Keratinocyte (primary cell): ENCODE results near the gene ALDOB. TPM values are rescaled to one million over a fixed set of nuclear protein-coding genes. Genes with fewer than 3 reads are reported as not detected.
"Not testable (repeated sequence)": the region's sequence is repeated elsewhere in the genome, so short reads cannot be mapped to it uniquely, and the experiment has no call there.

Experiments used
- DNase-seq: peaks from one replicate; pipeline ENCODE4 v3.0.0-alpha.2; 2011; ENCODE audit warnings: low read depth, missing footprints, low spot score
- FAIRE-seq: peaks from 2 replicates; lab custom pipeline; 2011; peaks lifted over from hg19 to GRCh38; lab: Jason Lieb, UNC
- H2AFZ ChIP-seq: 2 replicates; pipeline ENCODE4 v1.6.0; 2012; ENCODE audit warnings: low read length, control low read depth, inconsistent platforms; ENCODE audit not compliant: control insufficient read depth
- H3K27ac ChIP-seq: 2 replicates; pipeline ENCODE4 v1.5.1; 2011; ENCODE audit warnings: low read length; ENCODE audit not compliant: control insufficient read depth, insufficient read depth
- H3K27me3 ChIP-seq: 3 replicates; pipeline ENCODE4 v1.6.0; 2011; ENCODE audit warnings: low read length; ENCODE audit not compliant: control insufficient read depth, insufficient read depth; ENCODE audit errors: extremely low read depth
- H3K36me3 ChIP-seq, 2 experiments: 2 replicates in 1 of 2; 3 replicates in 1 of 2; pipeline ENCODE4 v1.5.1; 2011; ENCODE audit warnings: low read length in 2 of 2, mild to moderate bottlenecking in 1 of 2; ENCODE audit not compliant: control insufficient read depth in 2 of 2, insufficient read depth in 2 of 2; ENCODE audit errors: extremely low read depth in 1 of 2
- H3K4me1 ChIP-seq: 3 replicates; pipeline ENCODE4 v1.5.1; 2011; ENCODE audit warnings: low read length; ENCODE audit not compliant: control insufficient read depth, insufficient read depth; ENCODE audit errors: extremely low read depth
- H3K4me2 ChIP-seq: 3 replicates; pipeline ENCODE4 v1.6.0; 2011; ENCODE audit warnings: low read depth, low read length; ENCODE audit not compliant: control insufficient read depth, insufficient read depth; ENCODE audit errors: extremely low read depth
- H3K4me3 ChIP-seq, 3 experiments: fragments of 200-600 bp in 1 of 3; sonication (generic) in 1 of 3; 2 replicates in 2 of 3; 3 replicates in 1 of 3; pipeline ENCODE4 v1.5.1; 2011 to 2016; ENCODE audit warnings: low read length in 3 of 3, mild to moderate bottlenecking in 3 of 3, control low read depth in 2 of 3, inconsistent platforms in 1 of 3, low read depth in 1 of 3, mixed read lengths in 1 of 3, mixed run types in 1 of 3, moderate library complexity in 1 of 3; ENCODE audit not compliant: control insufficient read depth in 2 of 3, insufficient read depth in 2 of 3; ENCODE audit errors: extremely low read depth in 1 of 3
- H3K79me2 ChIP-seq: 2 replicates; pipeline ENCODE4 v1.6.0; 2012; ENCODE audit warnings: low read length; ENCODE audit not compliant: control insufficient read depth, insufficient read depth
- H3K9ac ChIP-seq: 3 replicates; pipeline ENCODE4 v1.6.0; 2011; ENCODE audit warnings: low read length; ENCODE audit not compliant: control insufficient read depth, insufficient read depth; ENCODE audit errors: extremely low read depth
- H3K9me1 ChIP-seq: 3 replicates; pipeline ENCODE4 v1.6.0; 2011; ENCODE audit warnings: low read length; ENCODE audit not compliant: control insufficient read depth, insufficient read depth; ENCODE audit errors: extremely low read depth
- H3K9me3 ChIP-seq: 2 replicates; pipeline ENCODE4 v1.5.1; 2012; ENCODE audit warnings: low read depth, low read length; ENCODE audit not compliant: control insufficient read depth
- H4K20me1 ChIP-seq: 3 replicates; pipeline ENCODE4 v1.6.0; 2011; ENCODE audit warnings: low read length; ENCODE audit not compliant: control insufficient read depth, insufficient read depth; ENCODE audit errors: extremely low read depth
- EZH2 ChIP-seq: IDR thresholded peaks from one replicate; pipeline ENCODE4 v1.6.1; 2012; ENCODE audit warnings: inconsistent platforms, mild to moderate bottlenecking, low read length, moderate library complexity
- dilution Hi-C: fragments of 300-500 bp; cut with MboI; formaldehyde crosslinking; loops from one replicate; pipeline ENCODE4 v1.7.0; 2020; ENCODE audit warnings: low sequenced_read_pairs; ENCODE audit not compliant: extremely low pct_ligation_motif_present
- polyA plus RNA-seq, 5 experiments: library from polyadenylated mRNA; depleted of rRNA in 3 of 5; stranded (reverse) in 3 of 5; stranded (forward) in 1 of 5; unstranded in 1 of 5; fragments of >200 nt; gene quantifications; 1 replicate in 1 of 5; 2 replicates in 3 of 5; 3 replicates in 1 of 5; pipeline versions ENCODE4 v1.2.1 to v1.2.3, GENCODE V29; 2011 to 2012; ENCODE audit warnings: missing spikeins in 2 of 5, low read depth in 1 of 5, low replicate concordance in 1 of 5
- TF ChIP-seq, protein P1 (sequence below), 3 experiments: IDR thresholded peaks in 1 of 3; conservative IDR thresholded peaks in 1 of 3; optimal IDR thresholded peaks in 1 of 3; 2 replicates in 2 of 3; 3 replicates in 1 of 3; pipeline versions ENCODE3 to v1.5.1; 2011; ENCODE audit warnings: low read length in 3 of 3, mild to moderate bottlenecking in 3 of 3, moderate library complexity in 2 of 3, control low read depth in 1 of 3, inconsistent platforms in 1 of 3; ENCODE audit not compliant: insufficient read depth in 2 of 3; ENCODE audit errors: extremely low read depth in 1 of 3

Gene ALDOB
- polyA plus RNA-seq, 1 donor (not counting 4 experiments of a cell fraction or from before 2014, with no cell fraction given), result not detected

DNA sequence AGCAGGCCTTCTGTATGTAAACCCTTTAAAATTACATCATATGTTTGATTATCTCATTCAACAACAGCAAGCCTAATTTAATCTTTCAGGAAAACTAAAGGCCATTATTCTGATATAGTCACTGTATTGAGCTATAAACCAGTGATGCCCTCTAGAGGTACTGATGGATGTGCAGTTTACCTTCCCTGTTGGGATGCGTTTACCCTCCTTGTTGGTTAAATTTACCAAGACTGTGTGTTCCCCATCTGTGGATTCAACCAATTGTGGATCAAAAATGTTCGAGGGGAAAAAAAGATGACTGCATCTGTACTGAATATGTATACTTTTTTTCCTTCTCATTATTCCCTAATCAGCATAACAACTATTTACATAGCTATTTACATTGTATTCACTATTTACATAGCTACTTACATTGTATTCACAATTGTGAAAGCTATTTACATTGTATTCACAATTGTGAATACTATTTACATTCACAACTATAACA lies 47.0 kb downstream of the ALDOB start:
- no peaks in the 10 kb centered on the region for H4K20me1 ChIP-seq
- H3K4me2 ChIP-seq, result no peak overlapping the region
- TF ChIP-seq, protein P1, sequence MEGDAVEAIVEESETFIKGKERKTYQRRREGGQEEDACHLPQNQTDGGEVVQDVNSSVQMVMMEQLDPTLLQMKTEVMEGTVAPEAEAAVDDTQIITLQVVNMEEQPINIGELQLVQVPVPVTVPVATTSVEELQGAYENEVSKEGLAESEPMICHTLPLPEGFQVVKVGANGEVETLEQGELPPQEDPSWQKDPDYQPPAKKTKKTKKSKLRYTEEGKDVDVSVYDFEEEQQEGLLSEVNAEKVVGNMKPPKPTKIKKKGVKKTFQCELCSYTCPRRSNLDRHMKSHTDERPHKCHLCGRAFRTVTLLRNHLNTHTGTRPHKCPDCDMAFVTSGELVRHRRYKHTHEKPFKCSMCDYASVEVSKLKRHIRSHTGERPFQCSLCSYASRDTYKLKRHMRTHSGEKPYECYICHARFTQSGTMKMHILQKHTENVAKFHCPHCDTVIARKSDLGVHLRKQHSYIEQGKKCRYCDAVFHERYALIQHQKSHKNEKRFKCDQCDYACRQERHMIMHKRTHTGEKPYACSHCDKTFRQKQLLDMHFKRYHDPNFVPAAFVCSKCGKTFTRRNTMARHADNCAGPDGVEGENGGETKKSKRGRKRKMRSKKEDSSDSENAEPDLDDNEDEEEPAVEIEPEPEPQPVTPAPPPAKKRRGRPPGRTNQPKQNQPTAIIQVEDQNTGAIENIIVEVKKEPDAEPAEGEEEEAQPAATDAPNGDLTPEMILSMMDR (optimal IDR thresholded peaks at IDR 0.05 in 1 of 3, IDR thresholded peaks at IDR 0.05 in 1 of 3, conservative IDR thresholded peaks at IDR 0.05 in 1 of 3; ENCODE audit: extremely low read depth in 1 of 3, insufficient read depth in 2 of 3, low read length in 3 of 3), result peak; percentile 38 to 50 (median 44)
- no peak for TF ChIP-seq EZH2
- H2AFZ ChIP-seq, result no peak overlapping the region
- H3K9me1 ChIP-seq, result no peaks in the 10 kb centered on the region
- FAIRE-seq (peak; percentile 64), DNase-seq (no peak)
- peaks cover 0 to 5% of the 10 kb centered on the region in 2 experiments for H3K36me3 ChIP-seq
- peaks cover 24% of the 10 kb centered on the region for H3K79me2 ChIP-seq
- H3K9ac ChIP-seq, result no peak overlapping the region
- no peaks in the 10 kb centered on the region for H3K27me3 ChIP-seq
- no peak overlapping the region for H3K27ac ChIP-seq
- no peak overlapping the region for H3K4me3 ChIP-seq
- no peaks in the 10 kb centered on the region for H3K4me1 ChIP-seq
- H3K9me3 ChIP-seq, result no peaks in the 10 kb centered on the region
- dilution Hi-C loops, result no loop called here

DNA sequence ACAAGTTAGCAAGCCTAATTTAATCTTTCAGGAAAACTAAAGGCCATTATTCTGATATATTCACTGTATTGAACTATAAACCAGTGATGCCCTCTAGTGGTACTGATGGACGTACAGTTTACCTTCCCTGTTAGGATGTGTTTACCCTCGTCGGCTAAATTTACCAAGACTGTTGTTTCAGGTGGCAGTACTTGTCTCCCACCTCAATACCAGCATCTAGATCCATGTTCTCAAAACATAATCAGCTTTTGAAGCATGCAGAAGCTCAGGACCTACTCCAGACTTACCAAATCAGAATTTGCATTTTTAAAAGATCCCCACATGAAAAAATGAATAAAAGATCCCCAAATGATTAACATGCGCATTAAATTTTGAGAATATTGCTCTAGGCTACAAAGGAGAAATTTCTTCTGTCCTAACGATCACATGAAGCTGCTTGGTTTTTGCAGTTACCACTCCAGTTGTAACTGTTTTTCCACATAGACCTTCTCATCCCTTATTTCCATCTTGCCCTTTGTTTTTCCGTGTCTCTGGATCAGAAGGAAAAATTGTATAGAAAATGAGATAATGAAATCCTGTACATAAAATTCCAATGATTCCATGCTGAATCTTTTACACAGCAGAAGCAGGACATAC lies 47.6 kb downstream of the ALDOB start:
- no peaks in the 10 kb centered on the region for H4K20me1 ChIP-seq
- H3K79me2 ChIP-seq, result peaks cover 18% of the 10 kb centered on the region
- no peaks in the 10 kb centered on the region for H3K9me1 ChIP-seq
- DNase-seq (no peak), FAIRE-seq (peak; percentile 79)
- peaks cover 0 to 5% of the 10 kb centered on the region in 2 experiments for H3K36me3 ChIP-seq
- H3K9ac ChIP-seq, result no peak overlapping the region
- TF ChIP-seq, protein P1 (optimal IDR thresholded peaks at IDR 0.05 in 1 of 3, IDR thresholded peaks at IDR 0.05 in 1 of 3, conservative IDR thresholded peaks at IDR 0.05 in 1 of 3; ENCODE audit: extremely low read depth in 1 of 3, insufficient read depth in 2 of 3, low read length in 3 of 3), result peak; percentile 51 to 68 (median 63)
- no peak for TF ChIP-seq EZH2
- H3K27ac ChIP-seq, result no peak overlapping the region
- no peak overlapping the region for H2AFZ ChIP-seq
- no peaks in the 10 kb centered on the region for H3K27me3 ChIP-seq
- H3K4me1 ChIP-seq, result no peaks in the 10 kb centered on the region
- H3K4me2 ChIP-seq, result no peak overlapping the region
- no peak overlapping the region for H3K4me3 ChIP-seq
- no peaks in the 10 kb centered on the region for H3K9me3 ChIP-seq
- dilution Hi-C loops, result no loop called here

DNA sequence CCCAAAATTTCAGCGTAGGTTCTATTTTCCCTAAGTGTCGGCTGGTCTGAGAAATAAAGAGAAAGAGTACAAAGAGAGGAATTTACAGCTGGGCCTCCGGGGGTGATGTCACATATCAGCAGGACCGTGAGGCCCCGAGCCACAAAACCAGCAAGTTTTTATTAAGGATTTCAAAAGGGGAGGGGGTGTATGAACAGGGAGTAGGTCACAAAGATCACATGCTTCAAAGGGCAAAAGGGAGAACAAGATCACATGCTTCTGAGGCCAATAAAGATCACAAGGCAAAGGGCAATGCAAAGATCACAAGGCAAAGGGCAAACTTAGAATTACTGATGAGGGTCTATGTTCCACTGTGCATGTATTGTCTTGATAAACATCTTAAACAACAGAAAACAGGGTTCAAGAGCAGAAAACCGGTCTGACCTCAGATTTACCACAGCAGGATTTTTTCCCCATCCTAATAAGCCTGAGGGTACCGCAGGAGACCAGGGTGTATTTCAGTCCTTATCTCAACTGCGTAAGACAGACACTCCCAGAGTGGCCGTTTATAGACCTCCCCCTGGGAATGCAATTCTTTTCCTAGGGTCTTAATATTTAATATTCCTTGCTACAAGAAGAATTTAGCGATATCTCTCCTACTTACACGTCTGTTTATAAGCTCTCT lies 50.6 kb downstream of the ALDOB start, which contains the start of gene BAAT:
Gene BAAT, minus strand, starts transcription at position 134 of the 664 bp plus-strand sequence. CDS start 13,602 bp downstream, outside the sequence.
- H4K20me1 ChIP-seq, H3K27me3 ChIP-seq, dilution Hi-C loops, H3K27ac ChIP-seq, H3K9ac ChIP-seq, DNase-seq, H3K9me1 ChIP-seq, H3K79me2 ChIP-seq, H3K4me3 ChIP-seq, H3K9me3 ChIP-seq, H3K4me2 ChIP-seq, H3K36me3 ChIP-seq, FAIRE-seq, H3K4me1 ChIP-seq, H2AFZ ChIP-seq: not testable (repeated sequence)
